Stimulated activated CD8-positive, alpha-beta memory T cell treated with anti-CD3 and anti-CD28 coated beads, Interleukin-2, amount 100 ng/mL, for 48 hours (primary cell): Measurements from ENCODE around the gene IGF2BP1.
"Not testable (repeated sequence)": the region's sequence is repeated elsewhere in the genome, so short reads cannot be mapped to it uniquely, and the experiment has no call there.

Experiments used
- DNase-seq, 2 donors: peaks; one replicate each; pipeline ENCODE4 v3.0.0-alpha.2; 2020; ENCODE audit warnings: low read depth in 2 of 2

IGF2BP1 gene

GRCh38 chr17:49054342-49055092 lies 57.3 kb downstream of the IGF2BP1 start:
- no peak for DNase-seq

- no peak for DNase-seq
Measured at GRCh38 chr17:49055181-49055927, 58.2 kb downstream of the IGF2BP1 start.

GRCh38 chr17:49061524-49061943 lies 64.3 kb downstream of the IGF2BP1 start:
- no peak for DNase-seq

- DNase-seq: no peak
Measured at GRCh38 chr17:49063652-49064051, 66.5 kb downstream of the IGF2BP1 start.

GRCh38 chr17:49067163-49067562 lies 70.0 kb downstream of the IGF2BP1 start:
- DNase-seq: no peak

GRCh38 chr17:49069585-49070273 lies 72.5 kb downstream of the IGF2BP1 start:
- no peak for DNase-seq

GRCh38 chr17:49071106-49071505 lies 73.9 kb downstream of the IGF2BP1 start:
- DNase-seq: no peak

- no peak for DNase-seq
Measured at GRCh38 chr17:49074851-49075540, 77.8 kb downstream of the IGF2BP1 start.

- no peak for DNase-seq
Measured at GRCh38 chr17:49076573-49077384, 79.6 kb downstream of the IGF2BP1 start.

- DNase-seq: no peak
Measured at GRCh38 chr17:49078248-49078647, 81.1 kb downstream of the IGF2BP1 start.

GRCh38 chr17:49079840-49080663 lies 82.9 kb downstream of the IGF2BP1 start:
- no peak for DNase-seq

GRCh38 chr17:49082231-49082630 lies 85.0 kb downstream of the IGF2BP1 start:
- DNase-seq: no peak

GRCh38 chr17:49085046-49085445 lies 87.9 kb downstream of the IGF2BP1 start:
- not testable (repeated sequence) for DNase-seq

GRCh38 chr17:49085565-49086315 lies 88.6 kb downstream of the IGF2BP1 start:
- DNase-seq: no peak

- no peak for DNase-seq
Measured at GRCh38 chr17:49086316-49086605, 89.1 kb downstream of the IGF2BP1 start.

- no peak for DNase-seq
Measured at GRCh38 chr17:49086649-49087048, 89.5 kb downstream of the IGF2BP1 start.

GRCh38 chr17:49089094-49089493 lies 91.9 kb downstream of the IGF2BP1 start:
- no peak for DNase-seq

- DNase-seq: no peak
Measured at GRCh38 chr17:49090878-49091594, 93.9 kb downstream of the IGF2BP1 start.

GRCh38 chr17:49093131-49093530 lies 95.9 kb downstream of the IGF2BP1 start:
- no peak for DNase-seq
